Fibroblast of villous mesenchyme (primary cell): ENCODE results near the gene RHOG. TPM values are rescaled to one million over a fixed set of nuclear protein-coding genes. Genes with fewer than 3 reads are reported as not detected.
A peak's percentile ranks its signal among the peaks of the same experiment; 100 is the strongest.
"Not testable (repeated sequence)": the region's sequence is repeated elsewhere in the genome, so short reads cannot be mapped to it uniquely, and the experiment has no call there.

Experiments used
- DNase-seq: peaks from one replicate; pipeline ENCODE4 v3.0.0-alpha.2; 2010; ENCODE audit warnings: low read depth
- H3K4me3 ChIP-seq: 2 replicates; pipeline ENCODE4 v1.5.1; 2011; ENCODE audit warnings: low read depth, mild to moderate bottlenecking, low read length
- total RNA-seq: library from RNA; depleted of rRNA; stranded (reverse); fragments of >200 nt; gene quantifications from 2 replicates; pipeline ENCODE4 v1.2.3, GENCODE V29; 2012
- TF ChIP-seq, protein P1 (sequence below): IDR thresholded peaks from 2 replicates; pipeline ENCODE4 v1.5.1; 2012; ENCODE audit warnings: low read depth, mild to moderate bottlenecking, low read length; ENCODE audit not compliant: insufficient read depth

Gene RHOG
- total RNA-seq, 1 donor, result 9.5 TPM

DNA sequence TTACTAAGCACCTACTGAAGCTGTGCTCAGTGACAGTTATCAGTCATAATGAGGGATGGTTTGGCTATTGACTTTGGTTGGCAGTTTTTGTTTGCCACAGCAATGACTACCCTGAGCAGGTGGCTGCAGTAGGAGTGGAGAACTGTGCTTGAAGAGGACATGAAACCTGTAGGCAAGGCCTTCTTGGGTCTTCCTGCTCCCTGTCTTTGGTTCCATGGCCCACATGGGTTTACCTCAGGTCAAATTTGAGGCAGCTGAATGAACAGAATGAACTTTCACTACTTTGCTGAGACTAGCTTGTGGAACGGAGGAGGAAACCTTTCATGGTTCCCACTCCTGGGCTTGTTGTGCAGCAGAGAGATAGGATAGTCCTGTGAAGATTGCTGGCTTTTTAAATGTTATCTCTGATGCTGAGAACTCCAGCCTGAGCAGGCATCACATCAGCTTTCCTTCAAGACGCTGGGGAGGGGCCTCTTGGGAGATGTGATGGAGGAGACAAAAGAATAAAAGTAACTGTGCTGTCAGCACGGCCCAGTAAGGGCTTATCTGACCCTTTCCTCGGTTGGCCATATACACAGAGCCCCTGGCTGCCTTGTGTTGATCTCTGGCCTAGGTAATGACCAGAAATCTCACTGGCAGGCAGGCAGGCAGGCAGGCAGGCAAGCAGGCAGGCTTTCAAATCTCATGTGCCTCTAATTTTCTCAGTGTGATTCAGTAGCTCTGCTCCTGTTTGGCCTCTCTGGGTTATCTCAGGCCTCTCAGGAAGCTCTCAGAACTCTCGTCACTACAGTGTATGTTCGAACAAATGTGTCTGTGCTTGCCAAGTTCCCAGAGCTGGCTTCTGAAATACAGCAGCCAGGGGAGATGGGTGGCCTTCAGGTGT is 26.7 kb upstream of the RHOG start:
- H3K4me3 ChIP-seq, result no peak overlapping the region
- DNase-seq, result peak; percentile 23
- TF ChIP-seq, protein P1, sequence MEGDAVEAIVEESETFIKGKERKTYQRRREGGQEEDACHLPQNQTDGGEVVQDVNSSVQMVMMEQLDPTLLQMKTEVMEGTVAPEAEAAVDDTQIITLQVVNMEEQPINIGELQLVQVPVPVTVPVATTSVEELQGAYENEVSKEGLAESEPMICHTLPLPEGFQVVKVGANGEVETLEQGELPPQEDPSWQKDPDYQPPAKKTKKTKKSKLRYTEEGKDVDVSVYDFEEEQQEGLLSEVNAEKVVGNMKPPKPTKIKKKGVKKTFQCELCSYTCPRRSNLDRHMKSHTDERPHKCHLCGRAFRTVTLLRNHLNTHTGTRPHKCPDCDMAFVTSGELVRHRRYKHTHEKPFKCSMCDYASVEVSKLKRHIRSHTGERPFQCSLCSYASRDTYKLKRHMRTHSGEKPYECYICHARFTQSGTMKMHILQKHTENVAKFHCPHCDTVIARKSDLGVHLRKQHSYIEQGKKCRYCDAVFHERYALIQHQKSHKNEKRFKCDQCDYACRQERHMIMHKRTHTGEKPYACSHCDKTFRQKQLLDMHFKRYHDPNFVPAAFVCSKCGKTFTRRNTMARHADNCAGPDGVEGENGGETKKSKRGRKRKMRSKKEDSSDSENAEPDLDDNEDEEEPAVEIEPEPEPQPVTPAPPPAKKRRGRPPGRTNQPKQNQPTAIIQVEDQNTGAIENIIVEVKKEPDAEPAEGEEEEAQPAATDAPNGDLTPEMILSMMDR, result no peak

DNA sequence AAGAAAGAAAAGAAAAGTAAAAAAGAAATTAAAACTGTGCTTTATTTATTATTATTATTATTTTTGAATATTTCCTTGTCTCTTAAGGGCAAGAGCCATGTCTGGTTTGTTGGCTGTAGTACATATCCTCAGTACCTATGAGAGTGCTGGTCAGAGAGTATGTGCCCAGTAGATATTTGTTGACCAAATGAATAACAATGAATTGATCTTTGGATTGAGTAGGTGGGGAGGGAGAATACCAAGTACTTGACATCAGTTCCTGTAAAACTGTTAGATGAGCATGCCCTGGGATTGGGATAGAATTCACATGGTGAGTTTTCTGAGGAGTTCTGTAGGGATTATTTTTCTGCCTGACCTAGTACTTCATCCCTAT is 26.1 kb upstream of the RHOG start:
- no peak overlapping the region for H3K4me3 ChIP-seq
- TF ChIP-seq, protein P1, result no peak
- DNase-seq, result no peak

DNA sequence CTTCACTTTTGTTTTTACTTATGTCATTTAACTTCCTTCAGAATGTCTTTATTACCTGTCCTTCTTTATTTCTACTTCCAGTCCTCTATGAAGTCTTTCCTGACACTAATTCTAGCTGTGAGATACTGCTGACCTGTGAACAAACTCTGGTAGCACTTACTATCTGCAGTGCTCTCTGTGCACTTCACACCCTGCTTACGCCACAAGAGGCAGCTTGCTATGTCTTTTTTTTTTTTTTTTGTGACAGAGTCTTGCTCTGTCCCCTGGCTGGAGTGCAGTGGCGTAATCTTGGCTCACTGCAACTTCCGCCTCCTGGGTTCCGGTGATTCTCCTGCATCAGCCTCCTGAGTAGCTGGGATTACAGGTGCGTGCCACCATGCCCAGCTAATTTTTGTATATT is 25.4 kb upstream of the RHOG start:
- H3K4me3 ChIP-seq, result no peak overlapping the region
- DNase-seq, result peak; percentile 26
- TF ChIP-seq, protein P1, result no peak

DNA sequence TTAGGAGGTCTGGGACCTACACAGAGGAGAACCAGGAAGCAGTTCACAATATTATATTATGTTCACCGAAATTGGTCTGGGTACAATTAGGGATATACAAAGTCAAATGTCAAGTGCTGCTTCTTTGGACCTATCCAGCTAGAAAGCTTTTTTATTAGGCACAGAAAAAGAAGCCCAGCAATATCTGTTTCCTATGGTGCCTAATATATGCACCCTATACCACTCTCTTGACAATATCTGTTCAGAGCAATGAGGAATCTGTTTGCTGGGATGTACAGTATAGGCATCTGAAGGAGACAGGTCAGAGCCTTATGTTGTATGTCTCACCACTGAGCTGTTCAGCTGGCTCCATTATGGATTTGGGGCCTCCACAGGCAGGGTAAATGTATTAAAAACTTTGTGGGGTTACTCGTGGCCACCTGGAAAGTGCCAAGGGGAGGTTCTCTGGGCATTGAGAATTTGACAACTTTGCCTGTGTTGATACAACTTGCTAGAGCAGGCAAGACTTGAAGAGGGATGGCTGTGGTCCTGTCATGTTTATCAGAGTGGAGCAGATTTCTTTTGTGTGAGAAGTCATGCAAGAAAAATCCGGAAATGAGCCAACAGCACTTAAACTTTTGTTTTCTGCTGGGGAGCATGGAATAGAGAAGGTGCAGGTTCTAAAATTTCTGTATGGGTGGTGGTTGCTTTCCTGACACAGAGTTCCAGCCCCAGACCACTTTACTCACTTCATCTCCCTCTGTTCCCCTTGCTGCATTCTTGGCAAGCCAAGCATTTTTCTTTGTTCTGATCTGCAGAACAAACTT is 24.8 kb upstream of the RHOG start:
- H3K4me3 ChIP-seq, result no peak overlapping the region
- TF ChIP-seq, protein P1, result no peak
- peak; percentile 61 for DNase-seq

DNA sequence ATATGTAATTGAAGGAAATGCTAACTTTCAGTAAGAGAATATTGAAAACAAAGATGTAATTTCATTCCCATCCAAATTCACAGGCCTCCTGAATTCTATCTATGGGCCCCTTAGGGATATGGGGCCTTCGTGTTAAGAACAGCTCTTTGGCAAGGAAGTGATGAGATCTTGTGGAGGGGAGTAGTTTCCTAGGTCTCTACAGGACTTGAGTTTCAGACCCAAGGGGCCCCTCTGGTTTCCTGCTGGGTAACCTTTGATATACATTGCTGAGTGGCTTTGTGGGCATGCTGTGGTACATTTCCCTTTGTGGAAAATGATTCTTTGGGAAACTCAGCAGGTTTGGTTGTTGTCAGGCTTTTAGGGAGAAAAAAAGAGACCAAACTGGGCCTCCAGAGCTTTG is 20.9 kb upstream of the RHOG start:
- TF ChIP-seq, protein P1, result no peak
- DNase-seq, result no peak
- no peak overlapping the region for H3K4me3 ChIP-seq

DNA sequence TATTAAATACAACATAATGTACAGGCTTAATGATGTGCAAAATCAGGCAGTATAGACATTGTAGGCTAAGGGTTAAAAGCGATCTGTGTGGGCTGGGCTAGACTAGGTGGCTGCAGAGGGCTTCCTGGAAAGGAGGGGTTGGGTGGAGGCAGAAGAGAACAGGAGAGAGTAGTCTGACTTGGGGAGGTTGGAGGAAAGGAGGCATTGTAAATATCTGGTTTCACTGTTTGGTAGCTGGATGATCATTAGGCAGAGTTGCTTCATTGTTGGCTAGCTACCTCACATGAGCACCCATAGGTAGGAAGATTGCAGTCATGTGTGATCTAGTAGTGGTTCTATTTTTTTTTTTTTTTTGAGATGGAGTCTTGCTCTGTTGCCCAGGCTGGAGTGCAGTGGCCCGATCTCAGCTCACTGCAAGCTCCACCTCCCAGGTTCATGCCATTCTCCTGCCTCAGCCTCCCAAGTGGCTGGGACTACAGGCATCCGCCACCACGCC is 20.2 kb upstream of the RHOG start:
- not testable (repeated sequence) for H3K4me3 ChIP-seq, DNase-seq

DNA sequence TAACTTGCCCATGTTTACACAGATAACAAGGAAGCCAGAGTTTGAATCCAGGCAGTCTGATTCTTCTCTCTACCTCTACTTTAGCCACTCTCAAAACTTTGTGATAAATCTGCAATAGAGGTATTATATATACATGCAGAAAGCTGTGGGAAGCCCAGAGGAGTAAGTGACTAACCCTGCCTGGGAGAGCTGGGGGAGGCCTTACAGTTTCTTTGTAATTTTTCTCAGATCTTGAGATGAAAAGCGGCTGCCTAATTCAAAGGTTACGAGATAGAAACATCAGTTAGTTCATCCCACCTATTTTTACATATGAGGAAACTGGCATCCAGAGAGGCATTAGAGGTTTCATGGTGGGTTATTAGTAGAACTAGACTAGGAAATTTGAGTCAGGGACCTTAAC is 19.6 kb upstream of the RHOG start:
- DNase-seq, result no peak
- TF ChIP-seq, protein P1, result no peak
- no peak overlapping the region for H3K4me3 ChIP-seq
